Left ventricle myocardium inferior (tissue), 1 donor: ENCODE results near the gene IQCN. TPM values are rescaled to one million over a fixed set of nuclear protein-coding genes. Genes with fewer than 3 reads are reported as not detected.

Experiments
- DNase-seq: peaks from one replicate; pipeline ENCODE4 v3.0.0-alpha.2; 2020
- H3K27ac ChIP-seq: fragments of 200-600 bp; replicated peaks from 2 replicates; pipeline ENCODE4 v1.8.0; 2021
- H3K27me3 ChIP-seq: fragments of 200-600 bp; 2 replicates; pipeline ENCODE4 v1.8.0; 2021; ENCODE audit warnings: low read depth
- H3K36me3 ChIP-seq: fragments of 200-600 bp; 2 replicates; pipeline ENCODE4 v1.8.0; 2021
- H3K4me1 ChIP-seq: fragments of 200-600 bp; 2 replicates; pipeline ENCODE4 v1.8.0; 2021
- H3K4me3 ChIP-seq: fragments of 200-600 bp; 2 replicates; pipeline ENCODE4 v1.8.0; 2021; ENCODE audit warnings: mild to moderate bottlenecking, moderate library complexity
- H3K9me3 ChIP-seq: fragments of 200-600 bp; replicated peaks from 2 replicates; pipeline ENCODE4 v1.8.0; 2021
- intact Hi-C: fragments of 100-400 bp; cut with micrococcal nuclease; formaldehyde crosslinking; loops from one replicate; pipeline ENCODE4 v1.11.0; 2022
- long read RNA-seq: library from polyadenylated mRNA; unstranded; transcript quantifications from one replicate; pipeline ENCODE4 v2.0.0, GENCODE V29; 2021
- total RNA-seq: library from RNA; stranded (reverse); fragmentation: NEBNext Ultra II Directional; extraction: Animal tissue kit (Norgen Biotek cat#: 25700); gene quantifications from one replicate; pipeline ENCODE4 v1.2.1, GENCODE V29; 2021
- TF ChIP-seq, protein P1 (sequence below): fragments of 200-600 bp; IDR thresholded peaks from 2 replicates; pipeline ENCODE4 v1.8.0; 2021; ENCODE audit warnings: antibody characterized with exemption, mild to moderate bottlenecking, borderline replicate concordance
- donor health status: DM: no; HTN: yes; CAD: no; lungs with severe emphysema.

IQCN gene, protein sequence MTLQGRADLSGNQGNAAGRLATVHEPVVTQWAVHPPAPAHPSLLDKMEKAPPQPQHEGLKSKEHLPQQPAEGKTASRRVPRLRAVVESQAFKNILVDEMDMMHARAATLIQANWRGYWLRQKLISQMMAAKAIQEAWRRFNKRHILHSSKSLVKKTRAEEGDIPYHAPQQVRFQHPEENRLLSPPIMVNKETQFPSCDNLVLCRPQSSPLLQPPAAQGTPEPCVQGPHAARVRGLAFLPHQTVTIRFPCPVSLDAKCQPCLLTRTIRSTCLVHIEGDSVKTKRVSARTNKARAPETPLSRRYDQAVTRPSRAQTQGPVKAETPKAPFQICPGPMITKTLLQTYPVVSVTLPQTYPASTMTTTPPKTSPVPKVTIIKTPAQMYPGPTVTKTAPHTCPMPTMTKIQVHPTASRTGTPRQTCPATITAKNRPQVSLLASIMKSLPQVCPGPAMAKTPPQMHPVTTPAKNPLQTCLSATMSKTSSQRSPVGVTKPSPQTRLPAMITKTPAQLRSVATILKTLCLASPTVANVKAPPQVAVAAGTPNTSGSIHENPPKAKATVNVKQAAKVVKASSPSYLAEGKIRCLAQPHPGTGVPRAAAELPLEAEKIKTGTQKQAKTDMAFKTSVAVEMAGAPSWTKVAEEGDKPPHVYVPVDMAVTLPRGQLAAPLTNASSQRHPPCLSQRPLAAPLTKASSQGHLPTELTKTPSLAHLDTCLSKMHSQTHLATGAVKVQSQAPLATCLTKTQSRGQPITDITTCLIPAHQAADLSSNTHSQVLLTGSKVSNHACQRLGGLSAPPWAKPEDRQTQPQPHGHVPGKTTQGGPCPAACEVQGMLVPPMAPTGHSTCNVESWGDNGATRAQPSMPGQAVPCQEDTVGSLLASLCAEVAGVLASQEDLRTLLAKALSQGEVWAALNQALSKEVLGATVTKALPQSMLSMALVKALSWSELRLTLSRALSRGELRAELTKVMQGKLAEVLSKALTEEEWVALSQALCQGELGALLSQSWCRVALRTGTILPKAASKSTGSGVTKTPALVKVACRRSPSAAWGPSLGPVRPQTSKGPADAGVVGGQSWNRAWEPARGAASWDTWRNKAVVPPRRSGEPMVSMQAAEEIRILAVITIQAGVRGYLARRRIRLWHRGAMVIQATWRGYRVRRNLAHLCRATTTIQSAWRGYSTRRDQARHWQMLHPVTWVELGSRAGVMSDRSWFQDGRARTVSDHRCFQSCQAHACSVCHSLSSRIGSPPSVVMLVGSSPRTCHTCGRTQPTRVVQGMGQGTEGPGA (N-terminal part only)
- total RNA-seq = 0.49 TPM
- long read RNA-seq = 0 reads

DNA sequence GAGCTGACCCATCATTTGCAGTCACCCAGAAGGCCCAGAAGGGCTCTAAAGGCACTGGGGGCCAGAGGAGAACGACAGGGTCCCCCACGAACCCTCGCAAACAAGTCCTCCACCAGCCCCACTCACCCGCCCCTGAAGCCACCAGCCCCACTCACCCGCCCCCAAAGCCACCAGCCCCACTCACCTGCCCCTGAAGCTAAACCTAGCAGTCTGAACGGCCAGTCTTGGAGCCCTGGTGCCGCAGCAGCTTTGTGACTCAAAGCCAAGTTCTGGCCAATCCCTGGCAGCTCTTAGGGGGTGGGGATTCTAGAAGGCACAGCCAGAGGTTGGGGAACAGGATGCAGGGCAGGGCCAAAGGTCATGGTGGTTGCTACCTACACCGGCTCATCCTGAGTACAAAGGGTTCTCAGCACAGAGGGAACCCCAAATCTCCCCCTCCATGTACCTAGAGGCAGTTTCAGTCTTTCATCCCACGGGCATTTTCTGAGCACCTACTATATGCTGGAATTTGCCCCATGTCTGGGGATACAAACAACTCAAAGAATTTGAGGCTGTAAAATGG lies at the start of gene IQCN:
IQCN (minus strand) TSS at position 234 of the 562 bp plus-strand sequence. CDS start 4,974 bp downstream, outside the sequence.
- DNase-seq = no peak
- Histone ChIP-seq H3K4me3 (peak within 1 kb of the TSS; percentile 30), H3K27ac (peak within 1 kb of the TSS; percentile 84), H3K27me3 (no peaks in the 10 kb centered on the region), H3K4me1 (peaks cover 52% of the 10 kb centered on the region), H3K36me3 (peaks cover 16% of the 10 kb centered on the region), H3K9me3 (no peaks in the 10 kb centered on the region)
- intact Hi-C loops = no loop called here
- TF ChIP-seq, protein P1, sequence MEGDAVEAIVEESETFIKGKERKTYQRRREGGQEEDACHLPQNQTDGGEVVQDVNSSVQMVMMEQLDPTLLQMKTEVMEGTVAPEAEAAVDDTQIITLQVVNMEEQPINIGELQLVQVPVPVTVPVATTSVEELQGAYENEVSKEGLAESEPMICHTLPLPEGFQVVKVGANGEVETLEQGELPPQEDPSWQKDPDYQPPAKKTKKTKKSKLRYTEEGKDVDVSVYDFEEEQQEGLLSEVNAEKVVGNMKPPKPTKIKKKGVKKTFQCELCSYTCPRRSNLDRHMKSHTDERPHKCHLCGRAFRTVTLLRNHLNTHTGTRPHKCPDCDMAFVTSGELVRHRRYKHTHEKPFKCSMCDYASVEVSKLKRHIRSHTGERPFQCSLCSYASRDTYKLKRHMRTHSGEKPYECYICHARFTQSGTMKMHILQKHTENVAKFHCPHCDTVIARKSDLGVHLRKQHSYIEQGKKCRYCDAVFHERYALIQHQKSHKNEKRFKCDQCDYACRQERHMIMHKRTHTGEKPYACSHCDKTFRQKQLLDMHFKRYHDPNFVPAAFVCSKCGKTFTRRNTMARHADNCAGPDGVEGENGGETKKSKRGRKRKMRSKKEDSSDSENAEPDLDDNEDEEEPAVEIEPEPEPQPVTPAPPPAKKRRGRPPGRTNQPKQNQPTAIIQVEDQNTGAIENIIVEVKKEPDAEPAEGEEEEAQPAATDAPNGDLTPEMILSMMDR = no peak

DNA sequence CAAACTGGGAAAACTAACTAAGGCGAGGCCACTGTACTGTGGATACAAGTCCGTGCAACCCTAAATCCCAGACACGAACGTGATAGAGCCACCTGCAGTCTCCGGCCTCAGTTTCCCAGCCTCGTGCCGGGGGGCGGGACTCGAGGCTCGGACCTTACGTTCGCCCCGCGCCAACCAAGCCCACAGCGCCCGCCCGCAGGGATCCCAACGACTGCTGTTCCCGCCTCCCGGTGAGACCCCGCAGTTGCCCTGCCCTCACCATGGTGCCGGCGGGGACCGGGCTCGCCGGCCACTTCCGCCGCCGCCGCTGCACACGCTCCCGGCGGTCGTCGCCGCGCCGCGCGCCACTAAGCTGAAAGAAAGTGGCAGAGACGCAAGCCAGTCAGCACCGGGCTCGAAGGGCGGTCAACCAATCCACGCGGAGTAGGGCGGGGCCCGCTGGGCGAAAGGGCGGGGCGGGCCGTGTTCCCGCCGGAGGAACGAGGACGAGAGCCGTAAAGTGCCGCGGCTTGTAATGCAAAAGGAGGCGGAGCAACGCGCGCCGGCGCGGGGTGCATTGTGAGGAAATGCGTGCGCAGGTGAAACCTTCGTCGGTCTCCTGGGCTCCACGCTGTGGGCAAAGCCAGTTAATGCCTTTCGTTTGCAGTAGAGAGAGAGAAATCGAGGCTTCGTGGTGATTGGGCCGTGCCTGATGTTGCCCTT lies 48.7 kb upstream of the IQCN start, which contains the start of gene LSM4:
LSM4 (minus strand) TSS at position 318 of the 702 bp plus-strand sequence; CDS start at position 262, 56 bp downstream.
- Histone ChIP-seq H3K4me3 (peak within 1 kb of the TSS; percentile 83), H3K27me3 (no peaks in the 10 kb centered on the region), H3K9me3 (no peaks in the 10 kb centered on the region), H3K4me1 (peaks cover 63% of the 10 kb centered on the region), H3K27ac (peak within 1 kb of the TSS; percentile 96), H3K36me3 (no peaks in the 10 kb centered on the region)
- peak; percentile 98 for DNase-seq
- intact Hi-C loops = loop anchor here (2.0 kb wide), 1 partner anchor 44 kb away; no protein-coding TSS in a partner anchor
- TF ChIP-seq, protein P1 = no peak

DNA sequence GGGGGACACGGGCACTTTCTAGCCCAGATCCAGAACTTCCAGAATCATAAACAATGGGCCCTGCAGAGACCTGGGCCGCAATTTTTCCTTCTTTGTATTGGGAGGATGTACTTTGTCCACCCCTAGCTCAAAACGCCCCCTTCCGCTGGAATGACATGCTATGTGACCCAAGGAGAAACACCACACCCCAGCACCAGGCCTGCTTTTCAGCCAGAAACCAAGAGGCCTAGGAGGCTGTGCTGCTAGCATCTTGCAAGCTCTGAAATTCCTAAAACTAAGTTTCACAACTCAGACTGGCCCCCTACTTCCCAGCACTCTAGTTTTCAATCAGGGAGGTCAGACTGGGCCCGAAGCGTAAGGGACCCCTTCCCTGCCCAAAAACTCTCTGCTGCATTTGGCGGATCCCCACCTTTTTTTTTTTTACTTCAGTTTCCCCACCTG lies 48.1 kb upstream of the IQCN start:
- intact Hi-C loops = loop anchor here (2.0 kb wide), 1 partner anchor 44 kb away; no protein-coding TSS in a partner anchor
- no peaks in the 10 kb centered on the region for H3K27me3 ChIP-seq
- H3K36me3 ChIP-seq = no peaks in the 10 kb centered on the region
- H3K9me3 ChIP-seq = no peaks in the 10 kb centered on the region
- peak; percentile 46 for DNase-seq
- TF ChIP-seq, protein P1 = no peak
- peak overlapping the region; percentile 96 for H3K27ac ChIP-seq
- peaks cover 69% of the 10 kb centered on the region for H3K4me1 ChIP-seq
- H3K4me3 ChIP-seq = peak overlapping the region; percentile 83

DNA sequence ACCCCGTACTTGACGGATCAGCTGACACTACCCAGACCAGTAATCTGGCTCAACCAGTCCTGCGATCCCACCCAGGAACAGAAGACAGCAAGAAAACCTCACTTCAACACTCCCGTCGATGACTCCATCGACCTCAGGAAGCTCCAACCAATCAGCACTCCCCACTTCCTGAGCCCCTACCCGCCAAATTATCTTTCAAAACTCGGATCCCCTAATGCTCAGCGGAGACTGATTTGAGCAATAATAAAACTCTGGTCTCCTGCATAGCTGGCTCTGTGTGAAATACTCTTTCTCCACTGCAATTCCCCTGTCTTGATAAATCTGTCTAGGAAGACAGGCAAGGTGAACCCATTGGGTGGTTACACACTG lies 47.5 kb upstream of the IQCN start:
- intact Hi-C loops = loop anchor here (2.0 kb wide), 1 partner anchor 43 kb away; no protein-coding TSS in a partner anchor
- TF ChIP-seq, protein P1 = no peak
- Histone ChIP-seq H3K9me3 (no peaks in the 10 kb centered on the region), H3K27ac (peak overlapping the region; percentile 96), H3K4me1 (peaks cover 69% of the 10 kb centered on the region), H3K4me3 (peak overlapping the region; percentile 83), H3K27me3 (no peaks in the 10 kb centered on the region), H3K36me3 (no peaks in the 10 kb centered on the region)
- no peak for DNase-seq
